ENCODE measurements around the gene LY6G6D. TPM values are rescaled to one million over a fixed set of nuclear protein-coding genes. Genes with fewer than 3 reads are reported as not detected.

Gene LY6G6D
- total RNA-seq, 4 donors from 2014 or later: not detected

DNA sequence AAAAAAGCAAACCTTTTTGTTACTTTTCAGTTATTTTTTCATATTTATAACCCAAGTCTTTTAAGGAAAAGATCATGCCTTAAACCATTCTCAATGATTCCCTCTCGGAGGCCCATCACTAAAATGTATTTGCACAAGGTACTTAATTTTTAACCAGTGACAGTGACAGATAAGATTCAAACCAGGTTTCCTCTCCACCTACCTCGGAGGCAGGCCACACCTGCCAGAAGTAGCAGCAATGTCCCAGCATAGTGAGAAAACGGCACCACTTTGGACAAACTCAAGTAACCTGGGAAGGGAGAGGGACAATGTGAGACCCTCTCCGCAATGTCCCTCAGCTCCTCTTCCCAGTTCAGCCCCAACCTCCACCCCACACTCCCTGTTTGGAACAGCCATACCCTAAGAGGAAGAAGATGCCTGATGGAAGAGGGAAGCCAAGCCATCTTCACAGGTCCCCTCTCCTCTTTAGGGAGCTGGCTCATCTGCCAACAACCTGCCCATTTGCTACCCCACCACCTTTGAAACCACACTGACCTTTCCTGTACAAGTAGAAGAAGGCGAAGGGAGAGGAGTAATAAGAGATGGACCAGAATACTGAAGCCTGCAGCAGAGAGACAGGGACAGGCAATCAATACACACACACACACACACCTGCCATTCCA, 14.3 kb upstream of the LY6G6D start:
- TF ChIP-seq POLR2A (IDR thresholded peaks at IDR 0.05): no peak
- TF ChIP-seq EP300 (IDR thresholded peaks at IDR 0.05; ENCODE audit: low read depth): no peak
- TF ChIP-seq, protein P1, sequence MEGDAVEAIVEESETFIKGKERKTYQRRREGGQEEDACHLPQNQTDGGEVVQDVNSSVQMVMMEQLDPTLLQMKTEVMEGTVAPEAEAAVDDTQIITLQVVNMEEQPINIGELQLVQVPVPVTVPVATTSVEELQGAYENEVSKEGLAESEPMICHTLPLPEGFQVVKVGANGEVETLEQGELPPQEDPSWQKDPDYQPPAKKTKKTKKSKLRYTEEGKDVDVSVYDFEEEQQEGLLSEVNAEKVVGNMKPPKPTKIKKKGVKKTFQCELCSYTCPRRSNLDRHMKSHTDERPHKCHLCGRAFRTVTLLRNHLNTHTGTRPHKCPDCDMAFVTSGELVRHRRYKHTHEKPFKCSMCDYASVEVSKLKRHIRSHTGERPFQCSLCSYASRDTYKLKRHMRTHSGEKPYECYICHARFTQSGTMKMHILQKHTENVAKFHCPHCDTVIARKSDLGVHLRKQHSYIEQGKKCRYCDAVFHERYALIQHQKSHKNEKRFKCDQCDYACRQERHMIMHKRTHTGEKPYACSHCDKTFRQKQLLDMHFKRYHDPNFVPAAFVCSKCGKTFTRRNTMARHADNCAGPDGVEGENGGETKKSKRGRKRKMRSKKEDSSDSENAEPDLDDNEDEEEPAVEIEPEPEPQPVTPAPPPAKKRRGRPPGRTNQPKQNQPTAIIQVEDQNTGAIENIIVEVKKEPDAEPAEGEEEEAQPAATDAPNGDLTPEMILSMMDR (IDR thresholded peaks at IDR 0.05): no peak
- no peak for TF ChIP-seq POLR2AphosphoS5 (IDR thresholded peaks at IDR 0.05)
- H3K4me3 ChIP-seq: no peak overlapping the region
- peaks cover 17 to 27% (median 21%) of the 10 kb centered on the region in 4 donors for H3K4me1 ChIP-seq
- no peaks in the 10 kb centered on the region for H3K27me3 ChIP-seq
- intact Hi-C loops (cut with DNase I; ENCODE audit: low total_unique reads): no loop called here
- 47 to 64% methylated on average over 2 to 5 of the region's 5 CpGs for WGBS, 2 donors (ENCODE audit: low coverage in 1 of 2)
- in situ Hi-C loops (cut with MboI; ENCODE audit: low pct_ligation_motif_present in 1 of 4, low pct_unique_long_range_greater_than_20kb in 1 of 4, low sequenced_read_pairs in 3 of 4): no loop called here
- H3K9me3 ChIP-seq: no peaks in the 10 kb centered on the region
- H3K36me3 ChIP-seq: peaks cover 0 to 15% (median 5%) of the 10 kb centered on the region in 4 donors
- DNase-seq: no peak
- peak overlapping the region in 2 of 4 donors; percentile 2 to 98 for H3K27ac ChIP-seq

GRCh38 chr6:31701666-31702404, 13.3 kb upstream of the LY6G6D start:
- H3K9me3 ChIP-seq: no peaks in the 10 kb centered on the region
- H3K27ac ChIP-seq: peak overlapping the region; percentile 98 to 100 (median 99)
- H3K27me3 ChIP-seq: no peaks in the 10 kb centered on the region
- peaks cover 17 to 27% (median 21%) of the 10 kb centered on the region in 4 donors for H3K4me1 ChIP-seq
- in situ Hi-C loops (cut with MboI; ENCODE audit: low pct_ligation_motif_present in 1 of 4, low pct_unique_long_range_greater_than_20kb in 1 of 4, low sequenced_read_pairs in 3 of 4): no loop called here
- intact Hi-C loops (cut with DNase I; ENCODE audit: low total_unique reads): no loop called here
- WGBS, 2 donors (ENCODE audit: low coverage in 1 of 2): 0 to 18% methylated on average over 4 to 7 of the region's 7 CpGs
- DNase-seq: no peak
- TF ChIP-seq POLR2A (IDR thresholded peaks at IDR 0.05) (no peak), POLR2AphosphoS5 (IDR thresholded peaks at IDR 0.05) (no peak), EP300 (IDR thresholded peaks at IDR 0.05; ENCODE audit: low read depth) (no peak)
- TF ChIP-seq, protein P1 (IDR thresholded peaks at IDR 0.05): no peak
- H3K4me3 ChIP-seq: peak overlapping the region; percentile 66 to 99 (median 91)
- peaks cover 0 to 6% (median 3%) of the 10 kb centered on the region in 4 donors for H3K36me3 ChIP-seq

DNA sequence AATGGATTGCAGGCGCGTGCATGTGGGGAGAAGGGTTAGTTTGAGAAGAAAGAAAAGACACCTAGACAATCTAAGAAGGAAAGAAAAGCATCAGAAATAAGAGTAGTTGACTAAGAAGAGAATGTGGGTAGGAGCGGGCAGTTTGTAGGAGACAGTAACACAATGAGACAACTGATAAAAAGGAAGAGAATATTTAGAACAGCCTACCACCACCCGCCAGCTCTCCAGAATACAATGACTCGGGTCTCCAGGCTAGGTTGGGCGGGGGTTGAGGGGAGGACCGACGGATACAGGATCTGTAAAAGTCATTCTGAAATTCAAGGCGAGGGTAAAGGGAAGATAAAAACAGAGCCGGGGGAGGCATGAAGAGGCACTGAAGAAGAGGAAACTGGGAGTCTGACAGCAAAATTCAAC, 12.7 kb upstream of the LY6G6D start:
- intact Hi-C loops (cut with DNase I; ENCODE audit: low total_unique reads): no loop called here
- Histone ChIP-seq H3K27me3 (no peaks in the 10 kb centered on the region), H3K4me3 (peak overlapping the region; percentile 66 to 99 (median 91)), H3K9me3 (no peaks in the 10 kb centered on the region), H3K27ac (peak overlapping the region; percentile 98 to 100 (median 99)), H3K4me1 (peaks cover 17 to 27% (median 21%) of the 10 kb centered on the region in 4 donors), H3K36me3 (peaks cover 0 to 5% (median under 1%) of the 10 kb centered on the region in 4 donors)
- no peak for DNase-seq
- TF ChIP-seq EP300 (IDR thresholded peaks at IDR 0.05; ENCODE audit: low read depth) (no peak), POLR2A (IDR thresholded peaks at IDR 0.05) (no peak), POLR2AphosphoS5 (IDR thresholded peaks at IDR 0.05) (no peak)
- TF ChIP-seq, protein P1 (IDR thresholded peaks at IDR 0.05): no peak
- 0 to 1% methylated on average over 3 to 10 of the region's 10 CpGs for WGBS, 2 donors (ENCODE audit: low coverage in 1 of 2)
- in situ Hi-C loops (cut with MboI; ENCODE audit: low pct_ligation_motif_present in 1 of 4, low pct_unique_long_range_greater_than_20kb in 1 of 4, low sequenced_read_pairs in 3 of 4): no loop called here

Measured in transverse colon (tissue), 4 donors.